Right lobe of liver (tissue), 4 donors: ENCODE measurements around the gene LEF1.

Experiments used
- POLR2A ChIP-seq: fragments of 450-650 bp; IDR thresholded peaks from one replicate; pipeline ENCODE4 v1.6.1; 2017; ENCODE audit warnings: antibody characterized with exemption, mild to moderate bottlenecking
- TF ChIP-seq, protein P1 (sequence below), 4 donors: fragments of 200-600 bp in 3 of 4; fragments of 450-650 bp in 1 of 4; IDR thresholded peaks; one replicate each; pipeline versions ENCODE4 v1.5.1 to v1.8.0; 2016 to 2022; ENCODE audit warnings: antibody characterized with exemption in 4 of 4, mild to moderate bottlenecking in 2 of 4
- donor health status: DM: no; HTN: no; CAD: no.
- donor health status: DM: no; HTN: no; CAD: no.
- donor health status: DM: no; HTN: yes; CAD: no.

DNA sequence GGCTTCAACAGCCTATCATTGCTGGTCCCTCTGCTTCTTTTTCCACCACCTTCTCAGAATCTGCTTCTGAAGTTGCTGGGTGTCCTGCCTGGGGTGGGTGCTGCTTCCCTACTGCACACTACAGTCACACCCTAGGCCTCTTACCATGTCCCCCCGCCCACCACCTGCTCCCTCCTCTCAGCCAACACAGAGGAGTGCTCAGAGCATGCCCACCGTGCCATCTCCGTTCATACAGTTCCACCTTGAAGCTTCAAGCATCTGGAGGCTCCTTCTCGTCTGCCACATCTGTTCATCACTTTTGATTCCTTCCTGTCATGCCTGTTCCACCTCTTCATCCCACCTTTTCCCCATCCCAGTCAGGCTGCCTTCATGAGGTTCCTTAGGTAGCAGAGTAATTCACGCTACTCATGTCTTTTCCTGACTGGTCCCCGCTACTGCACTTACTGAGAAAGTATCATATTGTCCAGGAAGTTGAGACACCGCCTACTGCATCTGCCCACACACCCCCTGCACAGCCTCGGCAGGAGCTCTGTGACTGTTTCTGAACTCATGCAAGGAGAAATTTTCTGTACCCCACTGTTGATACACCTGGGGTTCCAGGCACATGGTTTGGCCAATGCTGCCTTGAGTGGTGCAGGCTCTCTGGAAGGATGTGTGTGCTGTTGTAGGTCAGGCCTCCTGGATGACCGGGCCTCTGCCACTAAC is 139.6 kb downstream of the LEF1 start:
- TF ChIP-seq, protein P1, sequence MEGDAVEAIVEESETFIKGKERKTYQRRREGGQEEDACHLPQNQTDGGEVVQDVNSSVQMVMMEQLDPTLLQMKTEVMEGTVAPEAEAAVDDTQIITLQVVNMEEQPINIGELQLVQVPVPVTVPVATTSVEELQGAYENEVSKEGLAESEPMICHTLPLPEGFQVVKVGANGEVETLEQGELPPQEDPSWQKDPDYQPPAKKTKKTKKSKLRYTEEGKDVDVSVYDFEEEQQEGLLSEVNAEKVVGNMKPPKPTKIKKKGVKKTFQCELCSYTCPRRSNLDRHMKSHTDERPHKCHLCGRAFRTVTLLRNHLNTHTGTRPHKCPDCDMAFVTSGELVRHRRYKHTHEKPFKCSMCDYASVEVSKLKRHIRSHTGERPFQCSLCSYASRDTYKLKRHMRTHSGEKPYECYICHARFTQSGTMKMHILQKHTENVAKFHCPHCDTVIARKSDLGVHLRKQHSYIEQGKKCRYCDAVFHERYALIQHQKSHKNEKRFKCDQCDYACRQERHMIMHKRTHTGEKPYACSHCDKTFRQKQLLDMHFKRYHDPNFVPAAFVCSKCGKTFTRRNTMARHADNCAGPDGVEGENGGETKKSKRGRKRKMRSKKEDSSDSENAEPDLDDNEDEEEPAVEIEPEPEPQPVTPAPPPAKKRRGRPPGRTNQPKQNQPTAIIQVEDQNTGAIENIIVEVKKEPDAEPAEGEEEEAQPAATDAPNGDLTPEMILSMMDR (IDR thresholded peaks at IDR 0.05), result no peak
- no peak for TF ChIP-seq POLR2A
